HG03558 (cell line): ENCODE results near the gene CEP112.
"Not testable (repeated sequence)": the region's sequence is repeated elsewhere in the genome, so short reads cannot be mapped to it uniquely, and the experiment has no call there.

Source experiments
- ATAC-seq: cut with Tn5 transposase; IDR thresholded peaks from one replicate; pipeline ENCODE4 v1.9.1; 2021; ENCODE audit warnings: moderate number of reproducible peaks; ENCODE audit not compliant: unreplicated experiment; ENCODE audit errors: extremely low read depth

CEP112 gene

GRCh38 chr17:65855245-65855644 lies 336.7 kb downstream of the CEP112 start:
- no peak for ATAC-seq

DNA sequence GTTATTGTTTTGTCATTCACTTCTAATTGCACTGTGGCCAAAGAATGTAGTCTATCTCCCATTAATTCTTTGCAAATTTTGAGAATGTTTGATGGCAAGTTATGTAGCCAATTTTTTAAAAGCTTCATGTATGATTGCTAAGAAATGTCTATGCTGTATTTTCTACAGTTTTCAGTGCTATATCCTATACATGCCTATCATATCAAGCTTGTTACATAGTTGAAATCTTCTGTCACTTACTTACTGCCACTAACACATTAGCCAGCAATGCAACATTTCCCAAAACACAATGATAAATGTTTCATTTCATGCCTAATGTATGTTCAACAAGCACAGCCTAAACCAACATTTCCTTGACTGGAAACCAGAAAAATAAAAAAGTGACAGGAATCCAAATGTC lies 338.1 kb downstream of the CEP112 start:
- ATAC-seq = no peak

- no peak for ATAC-seq
Observed at GRCh38 chr17:65852911-65853310, 339.0 kb downstream of the CEP112 start.

DNA sequence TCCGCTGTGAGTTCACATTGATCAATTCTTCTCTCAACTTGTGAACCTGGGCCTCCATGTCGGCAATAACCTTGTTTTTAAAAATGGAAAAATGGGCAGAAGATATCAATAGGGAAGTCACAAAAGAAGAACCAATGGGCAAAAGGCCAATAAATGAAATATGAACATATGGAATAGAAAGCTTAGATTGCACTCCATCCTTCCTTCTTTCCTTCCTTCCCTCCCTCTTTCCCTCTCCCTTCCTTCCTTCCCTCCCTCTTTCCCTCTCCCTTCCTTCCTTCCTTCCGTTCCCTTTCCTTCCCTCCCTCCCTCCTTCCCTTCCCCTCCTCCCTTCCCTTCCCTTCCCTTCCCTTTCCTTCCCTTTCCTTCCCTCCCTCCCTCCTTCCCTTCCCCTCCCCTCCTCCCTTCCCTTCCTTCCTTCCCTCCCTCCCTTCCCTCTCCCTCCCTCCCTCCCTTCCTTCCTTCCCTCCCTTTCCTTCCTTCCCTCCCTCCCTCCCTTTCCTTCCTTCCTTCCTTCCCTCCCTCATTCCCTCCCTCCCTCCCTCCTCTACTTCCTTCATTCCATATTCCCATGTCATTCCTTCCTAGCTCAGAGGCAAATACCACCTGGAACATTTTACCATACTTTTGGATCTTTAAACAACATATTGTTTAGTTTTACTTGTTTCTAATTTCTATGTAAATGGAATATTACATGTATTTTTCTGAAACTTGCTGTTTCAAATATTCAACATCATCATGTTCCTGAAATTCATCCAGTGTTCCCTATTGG lies 339.8 kb downstream of the CEP112 start:
- no peak for ATAC-seq

DNA sequence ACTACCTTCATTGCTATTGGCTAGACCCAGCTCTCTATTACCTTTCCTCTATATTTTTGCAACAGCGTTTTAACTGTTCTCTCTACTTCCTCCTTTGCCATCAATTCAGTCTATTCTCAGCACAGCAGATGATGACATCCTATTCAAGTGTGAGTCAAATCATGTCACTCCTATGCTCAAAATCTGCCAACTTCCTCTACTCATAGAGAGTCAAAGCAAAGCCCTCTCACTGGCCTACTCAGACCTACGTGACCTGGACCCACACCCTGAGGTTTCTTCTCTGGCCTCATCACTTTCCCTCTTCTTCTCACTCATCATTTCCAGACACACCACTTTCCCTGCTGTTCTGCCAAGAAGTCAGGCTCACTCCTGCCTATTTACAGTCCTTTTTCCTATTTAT lies 341.4 kb downstream of the CEP112 start:
- no peak for ATAC-seq

DNA sequence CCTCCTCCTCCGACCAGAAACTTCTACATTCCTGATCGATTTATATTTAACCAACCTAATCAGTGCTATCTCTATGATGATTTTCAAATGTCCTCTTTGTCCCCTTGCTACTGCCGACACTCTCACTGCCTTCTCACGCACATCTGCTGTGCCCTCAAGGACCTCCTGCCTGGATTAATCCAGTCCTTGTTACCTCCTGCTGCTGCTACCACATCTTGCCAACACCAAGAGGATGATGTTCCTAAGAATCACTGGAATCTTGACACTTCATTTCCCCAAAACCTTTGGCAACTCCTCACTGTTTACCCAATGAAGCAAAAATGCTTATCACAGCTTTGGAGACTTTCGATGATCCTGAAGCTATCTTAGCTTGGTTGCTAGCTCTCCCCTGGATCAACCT lies 343.2 kb downstream of the CEP112 start:
- ATAC-seq = no peak

DNA sequence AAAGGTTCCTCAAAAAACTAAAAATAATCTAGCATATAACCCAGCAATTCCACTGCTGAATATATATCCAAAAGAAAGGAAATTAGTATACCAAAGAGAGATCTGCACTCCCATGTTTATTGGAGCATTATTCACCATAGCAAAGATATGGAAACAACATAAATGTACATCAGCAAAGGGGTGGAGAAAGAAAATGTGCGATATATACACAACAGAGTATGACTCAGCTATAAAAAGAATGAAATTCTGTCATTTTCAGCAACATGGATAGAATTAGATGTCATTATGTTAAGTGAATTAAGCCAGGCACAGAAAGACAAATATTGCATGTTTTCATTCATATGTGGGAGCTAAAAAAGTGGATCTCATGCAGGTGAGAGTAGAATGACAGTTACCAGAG lies 350.8 kb downstream of the CEP112 start:
- no peak for ATAC-seq

DNA sequence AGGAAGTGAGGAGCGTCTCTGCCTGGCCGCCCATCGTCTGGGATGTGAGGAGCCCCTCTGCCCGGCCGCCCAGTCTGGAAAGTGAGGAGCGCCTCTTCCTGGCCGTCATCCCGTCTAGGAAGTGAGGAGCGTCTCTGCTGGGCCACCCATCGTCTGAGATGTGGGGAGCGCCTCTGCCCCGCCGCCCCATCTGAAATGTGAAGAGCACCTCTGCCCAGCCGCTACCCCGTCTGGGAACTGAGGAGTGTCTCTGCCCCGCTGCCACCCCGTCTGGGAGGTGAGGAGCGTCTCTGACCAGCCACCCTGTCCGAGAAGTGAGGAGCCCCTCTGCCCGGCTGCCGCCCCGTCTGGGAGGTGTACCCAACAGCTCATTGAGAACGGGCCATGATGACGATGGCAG lies 354.7 kb downstream of the CEP112 start:
- not testable (repeated sequence) for ATAC-seq

GRCh38 chr17:65833214-65833613 lies 358.7 kb downstream of the CEP112 start:
- no peak for ATAC-seq

GRCh38 chr17:65830356-65830755 lies 361.6 kb downstream of the CEP112 start:
- no peak for ATAC-seq

DNA sequence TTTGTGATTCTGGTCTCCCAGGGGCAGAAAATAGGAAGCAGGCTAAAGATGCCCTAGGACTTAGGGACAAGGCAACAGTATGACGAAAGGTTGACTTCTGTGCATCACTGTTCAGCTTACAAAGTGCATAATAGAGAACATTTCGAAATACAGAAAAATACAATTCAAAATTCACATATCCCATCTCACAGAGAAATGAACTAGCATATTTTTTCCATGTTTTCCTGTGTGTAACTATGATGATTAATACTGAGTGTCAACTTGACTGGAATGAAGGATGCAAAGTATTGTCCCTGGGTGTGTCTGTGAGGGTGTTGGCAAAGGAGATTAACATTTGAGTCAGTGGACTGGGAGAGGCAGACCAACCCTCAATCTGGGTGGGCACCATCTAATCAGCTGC lies 365.4 kb downstream of the CEP112 start:
- ATAC-seq = not testable (repeated sequence)

- ATAC-seq = no peak
Observed at GRCh38 chr17:65824901-65825300, 367.0 kb downstream of the CEP112 start.

DNA sequence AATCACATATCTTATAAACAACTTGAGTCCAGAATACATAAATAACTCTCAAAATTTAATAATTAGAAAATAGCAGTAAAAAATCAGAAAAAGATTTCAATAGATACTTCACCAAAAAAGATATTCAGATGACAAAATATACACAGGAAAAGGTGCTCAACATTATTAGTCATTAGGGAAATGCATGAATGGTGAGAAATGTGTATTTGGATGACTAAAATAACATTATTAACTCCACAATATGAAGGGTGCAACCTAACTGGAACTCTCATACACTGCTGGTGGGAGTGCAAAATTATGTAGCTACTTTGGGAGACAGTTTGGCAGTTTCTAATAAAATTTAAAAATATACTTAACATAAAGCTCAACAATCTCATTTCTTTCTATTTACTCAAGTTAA lies 368.2 kb downstream of the CEP112 start:
- no peak for ATAC-seq

DNA sequence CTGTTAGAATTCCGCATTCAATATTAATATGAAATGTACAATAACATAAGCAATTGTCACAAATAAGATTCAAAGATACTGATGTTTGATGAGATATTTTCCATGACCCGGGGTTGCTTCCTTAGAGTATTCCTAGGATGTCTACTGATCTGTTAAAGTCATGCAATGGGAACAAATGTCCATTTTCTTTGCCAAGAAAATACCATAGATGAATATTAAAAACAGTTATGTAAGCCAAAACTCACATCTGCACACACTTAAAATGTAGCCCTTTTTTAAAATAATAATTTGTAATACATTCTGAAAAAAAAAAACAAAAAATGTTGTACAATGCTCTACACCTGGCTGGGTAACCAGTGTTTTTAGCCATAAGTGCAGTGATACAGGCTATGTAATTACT lies 371.1 kb downstream of the CEP112 start:
- ATAC-seq = no peak

- ATAC-seq = no peak
Observed at GRCh38 chr17:65820306-65820705, 371.6 kb downstream of the CEP112 start.

GRCh38 chr17:65819810-65820209 lies 372.1 kb downstream of the CEP112 start:
- ATAC-seq = no peak

DNA sequence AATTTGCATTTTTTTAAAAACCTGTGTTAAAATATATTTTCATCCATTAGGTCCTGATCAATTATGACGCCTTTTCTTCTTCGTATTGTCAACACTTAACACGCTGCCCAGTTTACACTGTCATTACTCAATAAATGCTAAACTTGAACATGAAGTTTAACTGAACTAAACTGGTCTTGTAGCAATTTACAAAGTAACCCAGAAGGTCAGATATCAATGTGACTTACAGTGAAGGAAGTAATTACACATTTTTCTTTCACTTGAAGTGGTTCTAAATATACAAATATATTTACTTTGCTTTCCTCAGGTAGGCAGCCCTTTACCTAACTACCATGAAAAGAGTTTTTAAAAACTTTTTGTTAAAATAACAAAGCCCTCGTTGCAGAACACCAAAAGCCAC lies 374.0 kb downstream of the CEP112 start:
- no peak for ATAC-seq

DNA sequence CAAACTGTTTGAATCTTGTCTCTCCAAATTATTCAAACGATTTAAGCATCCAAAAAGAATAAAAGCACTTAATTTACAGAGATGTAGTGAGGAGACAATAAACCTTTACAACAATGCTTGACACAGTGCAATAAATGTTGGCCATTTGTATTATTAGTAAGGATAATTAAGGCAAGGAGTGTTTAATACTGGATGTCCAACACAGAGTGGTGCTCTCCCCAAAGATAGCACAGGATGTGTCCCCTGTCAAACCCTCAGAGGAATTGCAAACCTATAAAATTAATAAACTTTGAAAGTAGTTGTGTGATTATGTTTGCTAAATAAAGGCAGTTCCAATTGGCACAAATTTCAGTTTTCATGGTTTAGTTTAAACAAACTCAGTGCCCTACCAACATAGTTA lies 377.5 kb downstream of the CEP112 start:
- no peak for ATAC-seq

DNA sequence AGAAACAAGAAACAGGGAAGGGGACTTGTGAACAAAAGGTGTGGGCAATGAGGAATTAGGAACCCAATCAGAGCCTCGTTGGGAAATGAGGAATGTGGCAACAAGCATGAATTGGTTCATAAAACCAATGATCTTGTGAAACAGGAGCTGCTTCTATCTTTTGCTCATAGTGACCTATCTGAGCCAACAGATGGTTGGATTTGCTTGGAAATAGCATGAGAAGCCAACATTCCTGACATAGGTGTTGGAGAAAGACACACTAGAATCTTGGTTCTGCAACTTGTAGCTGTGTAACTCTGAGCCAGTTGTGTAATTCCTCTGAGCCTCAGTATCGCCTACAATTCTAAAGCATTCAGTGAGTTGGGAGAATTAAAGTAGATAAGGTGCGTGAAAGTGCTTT lies 378.6 kb downstream of the CEP112 start:
- ATAC-seq = no peak

GRCh38 chr17:65811043-65811442 lies 380.9 kb downstream of the CEP112 start:
- no peak for ATAC-seq

GRCh38 chr17:65809366-65809765 lies 382.6 kb downstream of the CEP112 start:
- no peak for ATAC-seq

- ATAC-seq = not testable (repeated sequence)
Observed at GRCh38 chr17:65808566-65808965, 383.4 kb downstream of the CEP112 start.
